Amniotic stem cell (primary cell): ENCODE measurements around the gene B3GALNT2.

Experiments
- DNase-seq: peaks from one replicate; lab custom pipeline; 2025; lab: John Stamatoyannopoulos, UW

The B3GALNT2 gene

DNA sequence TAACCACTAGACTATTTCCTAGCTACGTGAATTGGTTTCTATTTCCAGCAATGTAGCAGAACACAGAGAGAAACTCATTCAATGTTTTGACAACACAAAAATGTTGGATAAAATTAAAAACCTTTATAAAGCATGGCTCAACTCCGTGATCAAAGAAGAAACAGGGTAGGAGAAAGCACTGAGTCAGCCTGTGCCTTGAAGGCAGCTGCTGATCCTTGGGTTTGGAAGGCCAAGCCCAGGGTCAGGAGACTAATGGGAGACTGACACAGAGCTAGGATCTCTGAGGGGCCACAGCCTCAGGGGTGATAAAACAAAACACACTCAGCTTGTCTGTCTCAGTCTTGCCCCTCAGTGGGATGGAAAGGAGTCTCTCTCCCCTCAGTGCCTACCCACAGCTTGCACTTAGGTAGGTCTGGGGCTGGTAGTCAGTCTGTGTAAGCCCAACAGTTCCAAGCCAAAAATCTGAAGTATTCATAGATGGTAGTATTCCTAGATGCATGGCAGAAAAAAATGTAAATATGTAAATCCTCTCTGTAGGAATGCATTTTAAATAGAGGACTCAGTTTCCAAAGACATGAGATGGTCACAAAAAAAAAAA is 53.3 kb downstream of the B3GALNT2 start:
- no peak for DNase-seq

DNA sequence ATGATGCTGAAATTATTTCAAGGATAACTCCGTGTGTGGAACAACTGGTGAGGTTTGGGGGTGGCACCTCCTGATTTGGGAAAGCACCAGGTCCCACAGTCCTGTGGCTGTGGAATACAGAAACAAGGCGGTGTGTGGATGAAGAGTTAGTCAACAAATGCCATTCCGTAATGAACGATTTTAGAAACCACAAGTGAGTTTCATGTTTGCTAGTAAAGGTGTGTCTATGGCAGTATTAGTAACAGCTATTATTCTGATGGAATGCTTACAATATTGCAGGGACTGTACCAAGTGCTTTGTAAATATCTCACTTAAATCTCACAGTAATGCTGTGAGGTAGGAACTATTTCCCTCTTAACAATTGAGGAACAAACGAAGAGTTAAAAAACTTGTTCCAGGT is 53.8 kb downstream of the B3GALNT2 start:
- no peak for DNase-seq

DNA sequence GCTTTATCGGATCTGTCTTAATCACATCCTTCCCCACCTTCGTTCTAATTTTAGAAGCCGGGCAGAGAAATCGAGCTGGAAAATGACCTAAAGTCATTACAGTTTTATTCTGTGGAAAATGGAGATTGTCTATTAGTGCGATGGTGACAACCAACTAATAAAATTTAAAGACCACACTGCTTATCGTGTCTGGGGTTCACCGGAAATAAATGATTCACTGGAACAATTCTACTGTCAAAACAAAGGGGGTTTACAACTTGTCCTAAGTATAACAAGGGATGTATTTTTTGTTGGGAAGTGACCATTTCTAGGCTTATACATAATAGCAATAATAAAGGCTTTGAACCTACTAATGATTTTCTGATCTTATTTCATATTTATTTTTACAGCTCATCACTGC is 55.6 kb downstream of the B3GALNT2 start:
- DNase-seq = no peak

DNA sequence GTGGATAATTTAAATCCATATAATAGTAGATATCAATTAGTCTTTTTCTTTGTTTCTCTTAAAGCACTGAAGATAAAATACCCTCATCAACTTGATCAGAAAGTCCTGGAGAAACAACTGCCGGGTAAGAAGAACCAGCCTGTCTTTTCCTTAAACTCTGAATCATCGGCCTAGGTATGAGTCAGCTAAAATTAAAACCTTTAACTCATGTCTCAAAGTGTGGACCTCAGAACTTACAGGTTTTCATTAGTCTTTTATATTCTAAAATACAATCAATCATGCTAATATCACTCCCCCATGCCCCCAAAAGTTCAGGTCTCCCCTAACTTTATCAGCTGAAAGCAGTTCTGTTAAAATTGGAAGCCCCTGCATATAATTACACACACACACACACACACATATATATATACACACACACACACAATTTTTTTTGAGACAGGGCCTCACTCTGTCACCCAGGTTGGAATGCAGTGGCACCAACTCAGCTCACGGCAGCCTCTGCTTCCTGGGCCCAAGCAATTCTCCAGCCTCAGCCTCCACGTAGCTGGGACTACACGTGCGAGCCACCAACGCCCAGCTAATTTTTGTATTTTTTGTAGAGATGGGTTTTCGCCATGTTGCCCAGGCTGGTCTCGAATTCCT is 61.3 kb downstream of the B3GALNT2 start:
- DNase-seq = peak; percentile 36

DNA sequence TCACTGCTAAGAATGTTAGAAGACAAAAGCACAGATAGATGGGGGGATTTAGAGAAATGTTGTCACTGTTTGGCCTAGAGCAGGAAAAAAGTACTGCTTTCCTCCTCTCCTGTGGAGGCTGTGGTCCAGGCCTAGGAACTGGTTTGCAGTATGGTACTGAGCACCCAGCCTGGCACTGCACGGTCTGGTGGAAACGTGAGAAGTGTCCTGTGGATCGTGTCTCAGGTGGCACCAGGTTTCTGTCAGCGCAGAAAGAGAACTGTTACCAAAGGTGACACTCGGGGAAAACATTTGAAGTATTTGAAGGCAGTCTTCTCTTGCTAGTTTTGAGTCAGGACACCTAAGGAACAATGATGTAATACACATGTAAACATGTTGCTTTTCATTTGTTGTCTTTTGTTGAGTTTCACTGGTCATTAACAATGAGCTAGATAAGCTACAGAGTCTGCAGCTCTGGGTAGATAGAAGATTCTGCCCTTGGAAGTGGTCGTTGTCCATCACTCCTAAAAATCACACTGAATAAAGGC is 63.0 kb downstream of the B3GALNT2 start:
- DNase-seq = no peak

DNA sequence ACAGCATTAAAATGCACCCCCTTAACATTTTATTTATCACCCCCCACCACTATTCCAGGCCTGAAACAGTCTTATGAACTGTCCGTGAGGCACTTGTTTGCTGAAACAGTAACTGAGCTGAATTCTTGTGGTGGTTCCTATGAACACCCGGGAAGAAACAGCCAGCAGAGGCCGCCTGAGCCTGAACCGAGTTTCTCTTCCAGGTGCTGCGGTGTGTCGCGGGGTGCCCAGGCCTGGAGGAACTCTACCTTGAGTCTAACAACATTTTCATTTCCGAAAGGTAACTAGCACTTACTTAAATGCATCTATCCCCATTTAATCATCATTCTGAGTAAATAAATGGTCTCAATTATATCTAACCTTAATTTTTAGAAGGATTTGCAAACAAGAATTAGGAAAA is 70.3 kb downstream of the B3GALNT2 start:
- no peak for DNase-seq

DNA sequence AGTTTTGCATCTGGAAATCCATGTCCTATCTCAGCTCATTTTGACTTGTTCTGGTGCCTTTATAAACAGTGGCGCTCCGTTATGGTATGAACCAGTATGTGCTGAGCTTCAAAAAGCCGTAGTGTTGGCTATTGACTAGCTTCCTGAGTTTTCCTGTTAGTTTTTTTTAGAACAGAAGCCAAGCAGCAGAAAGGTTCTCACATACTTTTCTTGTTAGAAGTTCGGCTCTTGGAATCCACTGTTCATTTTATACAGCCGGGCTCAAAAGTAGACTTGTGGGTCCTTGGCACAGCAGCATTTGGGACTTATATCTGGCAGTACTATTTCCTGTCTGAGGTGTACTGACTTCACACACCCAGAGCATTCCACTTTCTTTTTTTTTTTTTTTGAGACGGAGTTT is 73.3 kb downstream of the B3GALNT2 start:
- no peak for DNase-seq

DNA sequence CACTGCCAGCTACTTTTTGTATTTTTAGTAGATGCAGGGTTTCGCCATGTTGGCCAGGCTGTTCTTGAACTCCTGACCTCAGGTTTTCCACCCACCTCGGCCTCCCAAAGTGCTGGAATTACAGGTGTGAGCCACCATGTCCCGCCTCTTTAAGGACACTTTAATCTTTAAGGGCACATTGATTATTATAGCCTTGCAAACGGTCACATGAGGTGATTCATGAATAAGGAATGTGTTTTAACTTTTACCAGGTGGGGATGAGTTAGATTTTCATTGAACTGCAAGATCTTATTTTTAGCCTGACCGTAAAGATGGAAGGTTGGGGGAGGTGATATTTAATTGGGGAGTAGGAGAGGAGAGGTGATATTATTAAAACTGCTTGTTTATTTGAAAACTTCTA is 75.1 kb downstream of the B3GALNT2 start:
- DNase-seq = no peak

DNA sequence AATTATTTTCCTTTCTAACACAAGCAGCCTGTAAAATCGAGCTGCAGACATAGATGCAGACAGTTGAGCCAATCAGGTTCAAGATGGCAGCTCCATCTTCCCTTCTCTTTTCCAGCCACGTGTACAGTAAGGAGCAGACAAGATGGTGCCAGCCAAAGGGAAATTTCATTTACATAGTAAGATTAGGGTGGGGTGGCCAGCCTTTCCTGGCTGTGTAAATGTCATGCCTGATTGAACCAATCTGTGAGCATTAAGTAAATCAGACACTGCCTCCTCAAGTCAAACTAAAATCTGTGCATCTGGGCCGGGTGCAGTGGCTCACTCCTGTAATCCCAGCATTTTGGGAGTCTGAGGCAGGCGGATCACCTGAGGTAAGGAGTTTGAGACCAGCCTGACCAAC is 76.8 kb downstream of the B3GALNT2 start:
- DNase-seq = no peak

DNA sequence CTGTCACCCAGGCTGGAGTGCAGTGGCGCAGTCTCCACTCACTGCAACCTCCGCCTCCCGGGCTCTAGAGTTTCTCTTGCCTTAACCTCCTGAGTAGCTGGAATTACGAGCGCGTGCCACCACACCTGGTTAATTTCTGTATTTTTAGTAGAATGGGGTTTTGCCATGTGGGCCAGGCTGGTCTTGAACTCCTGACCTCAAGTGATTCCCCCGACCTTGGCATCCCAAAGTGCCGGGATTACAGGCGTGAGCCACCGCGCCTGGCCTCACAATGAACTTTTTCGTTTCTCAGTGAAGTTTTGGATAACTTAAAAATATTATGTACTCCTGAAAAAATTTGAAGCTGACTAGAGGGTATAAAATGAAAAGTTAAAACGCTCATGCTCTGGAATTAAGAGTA is 77.6 kb downstream of the B3GALNT2 start:
- no peak for DNase-seq

DNA sequence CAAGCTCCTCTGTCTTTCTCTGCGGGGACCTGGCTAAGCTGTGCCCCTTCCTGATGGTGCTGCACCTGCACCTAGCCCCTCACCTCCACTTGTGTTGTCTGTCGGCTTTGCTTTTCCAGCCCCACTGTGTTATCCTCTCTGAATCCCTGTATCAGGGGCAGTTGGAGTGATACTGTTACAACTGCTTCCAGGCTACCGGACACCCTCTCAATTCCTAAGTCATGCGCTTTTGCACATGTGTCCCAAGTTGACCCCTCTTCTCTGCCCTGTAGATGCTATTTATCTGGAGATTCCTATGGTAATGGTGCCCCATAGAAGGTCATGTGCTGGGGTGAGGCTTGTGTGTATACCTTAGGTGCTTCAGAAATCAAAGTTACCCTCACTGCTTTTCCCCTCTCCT is 78.1 kb downstream of the B3GALNT2 start:
- DNase-seq = no peak

DNA sequence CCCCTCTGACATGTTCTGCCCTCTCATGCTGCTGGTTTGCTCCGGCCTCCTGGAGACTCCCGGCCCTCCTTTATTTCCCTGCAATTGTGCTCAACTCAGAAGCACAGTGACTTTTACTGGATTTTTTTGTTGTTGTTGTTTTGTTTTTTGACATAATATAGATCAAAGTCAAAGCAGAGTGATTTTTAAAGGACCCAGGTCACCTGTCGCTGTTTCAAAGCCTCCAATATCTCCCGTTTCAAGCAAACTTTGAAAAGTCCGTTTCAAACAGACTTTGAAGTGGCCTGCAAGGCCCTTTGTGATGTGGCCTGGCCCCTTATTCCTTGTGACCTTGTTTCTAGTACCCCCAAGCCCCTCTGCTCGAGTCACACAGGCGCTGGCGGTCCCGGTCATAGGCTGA is 78.9 kb downstream of the B3GALNT2 start:
- no peak for DNase-seq

DNA sequence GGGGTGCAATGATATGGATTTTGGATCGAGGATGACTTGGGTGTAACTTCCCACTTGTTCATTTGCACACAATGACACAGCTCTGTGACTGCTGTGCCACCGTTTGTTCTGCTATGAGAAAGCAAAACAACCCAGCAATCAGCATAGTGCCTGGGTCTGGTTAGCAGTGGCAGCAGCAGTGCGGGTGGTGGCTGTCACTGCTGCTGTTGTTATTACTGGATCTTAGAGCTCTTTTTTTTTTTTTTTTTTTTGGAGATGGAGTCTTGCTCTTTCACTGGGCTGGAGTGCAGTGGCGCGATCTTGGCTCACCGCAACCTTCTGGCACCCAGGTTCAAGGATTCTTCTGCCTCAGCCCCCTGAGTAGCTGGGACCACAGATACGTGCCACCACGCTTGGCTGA is 80.2 kb downstream of the B3GALNT2 start:
- no peak for DNase-seq

DNA sequence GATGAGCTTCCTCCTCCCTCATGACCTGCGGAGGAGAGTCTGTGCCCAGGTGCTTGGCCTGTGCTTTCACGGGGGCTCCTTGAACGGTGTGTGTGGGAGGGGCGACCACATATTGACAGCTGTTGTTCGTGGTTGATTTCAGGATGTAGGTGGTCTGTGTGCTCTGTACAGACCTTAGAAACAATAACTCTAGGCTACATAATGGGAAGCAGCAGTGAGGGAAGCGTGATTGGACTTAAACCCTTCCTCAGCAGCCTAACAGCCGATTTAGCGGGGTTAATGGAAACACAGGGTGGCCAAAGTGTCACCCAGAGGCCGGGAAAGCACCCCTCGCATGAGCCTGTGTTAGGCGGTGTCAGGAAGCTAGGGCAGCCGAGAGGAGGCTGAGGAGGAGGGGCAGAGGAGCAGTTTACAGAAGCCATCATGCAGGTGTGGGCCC is 81.0 kb downstream of the B3GALNT2 start:
- no peak for DNase-seq

DNA sequence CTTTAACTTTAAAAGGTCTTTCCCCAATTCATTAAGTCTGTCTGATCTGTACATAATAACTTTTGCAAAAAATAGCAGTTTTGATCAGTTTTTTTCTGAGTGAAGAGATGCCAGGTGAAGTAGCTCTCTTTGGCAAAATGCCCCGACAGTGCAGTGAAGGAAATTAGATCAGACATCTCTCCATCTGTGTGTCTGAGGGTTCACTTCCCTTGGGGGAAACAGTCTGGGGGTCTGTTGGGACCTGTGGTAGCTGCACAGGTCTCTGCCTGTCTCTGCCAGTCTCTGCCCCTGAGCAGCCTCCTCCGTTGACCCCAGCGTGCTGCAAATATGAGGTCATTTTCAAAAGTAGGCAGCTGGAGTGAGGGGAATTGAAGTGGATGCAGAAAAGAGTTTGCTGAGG is 82.5 kb downstream of the B3GALNT2 start:
- DNase-seq = no peak

DNA sequence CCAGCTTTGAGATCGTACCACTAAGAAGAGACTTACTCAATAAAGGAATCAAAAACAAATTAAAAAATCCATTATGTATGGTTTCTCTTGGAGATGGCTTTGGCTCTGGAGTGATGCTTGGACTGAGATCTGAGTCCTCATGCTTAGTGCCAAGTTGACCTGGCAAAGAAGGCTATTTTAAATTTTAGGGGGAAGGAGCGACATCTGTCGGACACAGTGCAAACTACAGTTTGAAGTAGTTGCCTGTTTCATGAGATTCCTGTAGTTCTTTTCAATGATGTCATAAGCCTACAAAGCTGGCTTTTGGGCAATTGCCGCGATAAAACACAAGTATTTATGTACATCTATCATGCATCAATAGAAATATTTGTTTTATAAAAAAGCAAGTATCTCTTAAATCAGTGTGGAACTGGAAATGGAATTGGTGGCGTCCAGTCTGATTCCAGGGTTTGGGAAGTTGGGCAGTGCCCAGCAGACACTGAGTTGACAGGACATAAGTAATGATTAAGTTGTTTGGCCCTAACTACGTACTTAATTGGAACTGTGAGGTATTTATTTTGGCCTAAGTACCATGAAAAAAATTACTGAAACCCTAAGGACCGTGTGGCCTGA is 87.1 kb downstream of the B3GALNT2 start:
- DNase-seq = peak; percentile 56

DNA sequence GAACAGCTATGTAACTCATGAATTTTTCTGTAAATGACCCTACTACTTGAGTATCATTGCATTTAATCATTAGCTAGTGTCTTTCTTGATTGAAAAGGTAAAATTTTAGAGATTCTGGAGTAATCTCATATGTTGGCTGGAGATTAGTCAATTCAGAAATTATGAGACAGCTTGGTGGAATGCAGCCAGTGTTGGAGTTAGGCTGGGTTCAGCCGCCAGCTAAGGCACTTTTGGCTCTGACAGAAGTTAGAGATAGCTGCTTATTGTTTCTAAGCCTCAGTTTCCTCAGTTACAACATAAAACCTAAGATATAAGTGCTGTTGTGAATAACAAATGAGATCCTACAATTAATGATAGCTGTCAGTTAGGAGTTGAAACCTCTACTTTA is 87.6 kb downstream of the B3GALNT2 start:
- no peak for DNase-seq

DNA sequence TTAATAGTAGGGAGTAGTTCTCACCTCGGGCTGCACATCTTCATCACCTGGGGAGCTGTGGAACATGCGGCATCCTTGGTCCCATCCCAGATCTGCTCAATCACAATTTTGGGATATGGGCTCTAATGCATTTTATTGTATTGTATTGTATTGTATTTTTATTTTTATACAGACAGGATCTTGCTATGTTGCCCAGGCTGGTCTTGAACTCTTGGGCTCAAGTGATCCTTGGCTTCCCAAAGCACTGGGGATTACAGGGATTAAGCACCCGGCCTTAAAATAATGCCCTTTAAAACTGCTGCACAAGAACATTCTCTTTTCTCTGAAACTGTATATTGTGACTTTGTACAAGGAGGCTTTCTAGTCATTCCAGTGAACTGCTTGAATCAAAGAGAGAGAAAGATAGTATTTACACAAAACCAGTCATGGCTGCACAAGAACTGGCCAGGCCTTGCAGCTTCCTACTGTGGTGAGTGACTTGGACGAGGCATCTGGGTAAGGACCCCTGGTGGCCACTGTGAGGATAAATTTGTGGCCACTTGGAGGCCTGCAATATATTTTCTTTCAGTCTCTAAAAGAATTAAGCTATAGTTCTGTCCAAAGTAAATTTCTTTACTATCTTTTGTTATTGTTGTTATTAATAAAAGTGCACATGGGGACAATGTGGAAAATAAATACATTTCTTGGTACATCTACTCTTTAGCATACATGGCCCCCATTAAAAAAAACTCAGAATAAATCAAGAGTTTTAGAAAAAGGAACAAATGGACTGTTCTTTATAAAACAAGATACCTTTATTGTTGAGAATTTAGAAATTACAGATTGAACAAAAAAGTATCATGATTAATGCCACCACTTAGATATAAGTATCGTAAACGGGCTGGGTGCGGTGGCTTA is 89.0 kb downstream of the B3GALNT2 start:
- peak; percentile 39 for DNase-seq

DNA sequence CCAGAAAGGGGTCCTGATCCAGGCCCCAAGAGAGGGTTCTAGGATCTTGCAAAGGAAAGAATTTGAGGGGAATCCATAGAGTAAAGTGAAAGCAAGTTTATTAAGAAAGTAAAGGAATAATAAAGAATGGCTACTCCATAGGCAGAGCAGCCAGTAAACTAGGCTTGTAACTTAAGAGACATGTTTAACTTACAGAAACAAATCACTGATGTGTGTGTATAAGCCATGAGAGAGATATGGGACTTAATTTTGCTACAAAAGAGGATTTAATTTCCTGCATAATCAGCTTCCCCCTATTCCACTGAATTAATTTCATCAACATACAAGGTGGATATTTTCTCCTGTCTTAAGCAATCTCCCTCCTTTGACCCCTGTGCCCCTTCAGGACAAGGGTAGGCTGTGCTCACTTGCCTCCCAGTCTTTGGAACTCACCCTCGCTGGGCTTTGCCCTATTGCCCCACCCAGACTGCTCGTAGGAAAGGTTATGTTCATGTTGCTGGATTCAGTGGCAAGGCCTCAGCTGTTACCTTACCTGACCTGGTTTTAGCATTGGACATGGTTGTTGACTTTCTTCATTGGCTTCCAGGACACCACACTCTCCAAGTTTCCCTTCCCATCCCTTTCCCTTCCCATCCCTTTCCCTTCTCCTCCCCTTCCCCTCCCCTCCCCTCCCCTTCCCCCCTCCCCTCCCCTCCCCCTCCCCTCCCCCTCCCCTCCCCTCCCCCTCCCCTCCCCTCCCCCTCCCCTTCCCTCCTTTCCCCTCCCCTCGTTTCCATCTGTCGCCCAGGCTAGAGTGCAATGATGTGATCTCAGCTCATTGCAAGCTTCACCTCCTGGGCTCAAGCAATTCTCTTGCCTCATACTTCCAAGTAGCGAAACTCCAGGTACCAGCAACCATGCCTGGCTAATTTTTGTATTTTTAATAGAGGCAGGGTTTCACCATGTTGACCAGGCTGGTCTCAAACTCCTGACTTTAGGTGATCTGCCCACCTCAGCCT is 92.5 kb downstream of the B3GALNT2 start:
- no peak for DNase-seq

DNA sequence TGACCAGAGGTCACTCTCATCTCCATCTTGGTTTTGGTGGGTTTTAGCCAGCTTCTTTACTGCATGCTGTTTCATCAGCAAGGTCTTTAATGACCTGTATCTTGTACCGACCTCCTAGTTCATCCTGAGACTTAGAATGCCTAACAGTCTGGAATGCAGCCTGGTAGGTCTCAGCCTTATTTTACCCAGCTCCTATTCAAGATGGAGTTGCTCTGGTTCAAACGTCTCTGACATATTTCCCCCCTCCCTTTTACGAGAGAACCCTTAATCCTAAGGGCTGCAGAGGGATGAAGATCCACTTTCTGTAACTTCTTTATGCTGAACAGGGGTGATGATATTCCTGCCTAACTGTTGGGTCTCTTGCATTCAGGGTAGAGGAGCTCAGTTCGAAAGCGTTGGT is 93.8 kb downstream of the B3GALNT2 start:
- DNase-seq = no peak
